ENCODE results near the gene SERTAD3.

The SERTAD3 gene

GRCh38 chr19:40398417-40399131 lies 45.6 kb downstream of the SERTAD3 start:
- no peaks in the 10 kb centered on the region for H3K9me3 ChIP-seq (replicated peaks in 1 of 11)
- H3K27me3 ChIP-seq, result no peaks in the 10 kb centered on the region
- H3K4me2 ChIP-seq, result peak overlapping the region in 4 of 11 experiments; percentile 13 to 32 (median 16); a peak in 1 of 22 replicates
- no peak overlapping the region for H3K9ac ChIP-seq
- H3K36me3 ChIP-seq, result no peaks in the 10 kb centered on the region; a peak in 1 of 22 replicates
- peaks cover 0 to 13% (median 8%) of the 10 kb centered on the region in 10 experiments; a peak in 15 of 20 replicates for H3K4me1 ChIP-seq
- TF ChIP-seq Cebpa-rat (IDR thresholded peaks at IDR 0.05), result no peak
- peaks cover 0 to 31% (median 0%) of the 10 kb centered on the region in 11 experiments; a peak in 2 of 22 replicates for H4K20me1 ChIP-seq
- H3K27ac ChIP-seq, result no peak overlapping the region
- H3K4me3 ChIP-seq, result no peak overlapping the region

GRCh38 chr19:40397568-40397906 lies 46.6 kb downstream of the SERTAD3 start:
- peaks cover 0 to 8% (median 1%) of the 10 kb centered on the region in 10 experiments; a peak in 10 of 20 replicates for H3K4me1 ChIP-seq
- H3K4me2 ChIP-seq, result no peak overlapping the region
- H3K4me3 ChIP-seq, result no peak overlapping the region
- no peak for TF ChIP-seq Cebpa-rat (IDR thresholded peaks at IDR 0.05)
- H3K36me3 ChIP-seq, result no peaks in the 10 kb centered on the region; a peak in 1 of 22 replicates
- no peak overlapping the region for H3K9ac ChIP-seq
- peaks cover 0 to 31% (median 0%) of the 10 kb centered on the region in 11 experiments; a peak in 2 of 22 replicates for H4K20me1 ChIP-seq
- H3K9me3 ChIP-seq (replicated peaks in 1 of 11), result no peaks in the 10 kb centered on the region
- H3K27me3 ChIP-seq, result no peaks in the 10 kb centered on the region
- no peak overlapping the region for H3K27ac ChIP-seq

GRCh38 chr19:40396886-40397567 lies 47.1 kb downstream of the SERTAD3 start:
- H4K20me1 ChIP-seq, result peaks cover 0 to 31% (median 0%) of the 10 kb centered on the region in 11 experiments; a peak in 2 of 22 replicates
- peaks cover 0 to 13% (median 4%) of the 10 kb centered on the region in 10 experiments; a peak in 8 of 20 replicates for H3K4me1 ChIP-seq
- no peaks in the 10 kb centered on the region for H3K9me3 ChIP-seq (replicated peaks in 1 of 11)
- H3K4me3 ChIP-seq, result no peak overlapping the region
- H3K4me2 ChIP-seq, result no peak overlapping the region
- no peaks in the 10 kb centered on the region for H3K27me3 ChIP-seq
- H3K27ac ChIP-seq, result no peak overlapping the region
- no peak overlapping the region for H3K9ac ChIP-seq
- no peak for TF ChIP-seq Cebpa-rat (IDR thresholded peaks at IDR 0.05)
- no peaks in the 10 kb centered on the region; a peak in 1 of 22 replicates for H3K36me3 ChIP-seq

GRCh38 chr19:40395956-40396355 lies 48.2 kb downstream of the SERTAD3 start:
- peaks cover 0 to 31% (median 0%) of the 10 kb centered on the region in 11 experiments; a peak in 2 of 22 replicates for H4K20me1 ChIP-seq
- TF ChIP-seq Cebpa-rat (IDR thresholded peaks at IDR 0.05), result no peak
- no peak overlapping the region for H3K9ac ChIP-seq
- no peaks in the 10 kb centered on the region for H3K9me3 ChIP-seq (replicated peaks in 1 of 11)
- H3K27me3 ChIP-seq, result no peaks in the 10 kb centered on the region
- H3K36me3 ChIP-seq, result no peaks in the 10 kb centered on the region; a peak in 1 of 22 replicates
- H3K4me1 ChIP-seq, result peaks cover 0 to 13% (median 5%) of the 10 kb centered on the region in 10 experiments; a peak in 8 of 20 replicates
- H3K4me2 ChIP-seq, result no peak overlapping the region
- H3K27ac ChIP-seq, result no peak overlapping the region
- H3K4me3 ChIP-seq, result no peak overlapping the region

GRCh38 chr19:40394816-40395210 lies 49.3 kb downstream of the SERTAD3 start:
- peaks cover 0 to 13% (median 5%) of the 10 kb centered on the region in 10 experiments; a peak in 8 of 20 replicates for H3K4me1 ChIP-seq
- peaks cover 0 to 31% (median 0%) of the 10 kb centered on the region in 11 experiments; a peak in 2 of 22 replicates for H4K20me1 ChIP-seq
- H3K27ac ChIP-seq, result no peak overlapping the region
- H3K36me3 ChIP-seq, result no peaks in the 10 kb centered on the region; a peak in 1 of 22 replicates
- H3K4me3 ChIP-seq, result no peak overlapping the region
- no peak for TF ChIP-seq Cebpa-rat (IDR thresholded peaks at IDR 0.05)
- H3K9ac ChIP-seq, result no peak overlapping the region
- H3K4me2 ChIP-seq, result no peak overlapping the region
- H3K27me3 ChIP-seq, result no peaks in the 10 kb centered on the region
- H3K9me3 ChIP-seq (replicated peaks in 1 of 11), result no peaks in the 10 kb centered on the region

- H3K4me3 ChIP-seq, result no peak overlapping the region
- no peaks in the 10 kb centered on the region for H3K9me3 ChIP-seq (replicated peaks in 1 of 11)
- peaks cover 0 to 13% (median 5%) of the 10 kb centered on the region in 10 experiments; a peak in 8 of 20 replicates for H3K4me1 ChIP-seq
- TF ChIP-seq Cebpa-rat (IDR thresholded peaks at IDR 0.05), result no peak
- no peak overlapping the region for H3K9ac ChIP-seq
- H4K20me1 ChIP-seq, result peaks cover 0 to 31% (median 0%) of the 10 kb centered on the region in 11 experiments; a peak in 2 of 22 replicates
- H3K27me3 ChIP-seq, result no peaks in the 10 kb centered on the region
- no peak overlapping the region for H3K4me2 ChIP-seq
- H3K36me3 ChIP-seq, result no peaks in the 10 kb centered on the region; a peak in 1 of 22 replicates
- H3K27ac ChIP-seq, result no peak overlapping the region
Observed at GRCh38 chr19:40393894-40394815, 50.0 kb downstream of the SERTAD3 start.

- Histone ChIP-seq H3K36me3 (no peaks in the 10 kb centered on the region; a peak in 1 of 22 replicates), H3K4me2 (peak overlapping the region in 2 of 11 experiments; percentile 31 to 42; a peak in 2 of 22 replicates), H3K4me1 (peaks cover 0 to 12% (median 4%) of the 10 kb centered on the region in 10 experiments; a peak in 8 of 20 replicates), H3K27me3 (no peaks in the 10 kb centered on the region), H3K4me3 (no peak overlapping the region), H4K20me1 (peaks cover 0 to 31% (median 0%) of the 10 kb centered on the region in 11 experiments; a peak in 2 of 22 replicates), H3K9ac (no peak overlapping the region), H3K27ac (no peak overlapping the region), H3K9me3 (replicated peaks in 1 of 11) (no peaks in the 10 kb centered on the region)
- TF ChIP-seq Cebpa-rat (IDR thresholded peaks at IDR 0.05), result no peak
Observed at GRCh38 chr19:40392894-40393517, 51.1 kb downstream of the SERTAD3 start.

- Histone ChIP-seq H4K20me1 (peaks cover 0 to 25% (median 0%) of the 10 kb centered on the region in 11 experiments; a peak in 2 of 22 replicates), H3K4me2 (peak overlapping the region in 2 of 11 experiments; percentile 31 to 42; a peak in 4 of 22 replicates), H3K9ac (peak overlapping the region in 2 of 11 experiments; percentile 21 to 57; a peak in 2 of 22 replicates), H3K27me3 (no peaks in the 10 kb centered on the region), H3K4me3 (no peak overlapping the region), H3K4me1 (peaks cover 0 to 16% (median 4%) of the 10 kb centered on the region in 10 experiments; a peak in 8 of 20 replicates), H3K36me3 (no peaks in the 10 kb centered on the region; a peak in 1 of 22 replicates), H3K27ac (no peak overlapping the region; a peak in 1 of 22 replicates), H3K9me3 (replicated peaks in 1 of 11) (no peaks in the 10 kb centered on the region)
- TF ChIP-seq Cebpa-rat (IDR thresholded peaks at IDR 0.05), result no peak
Observed at GRCh38 chr19:40392123-40392522, 52.0 kb downstream of the SERTAD3 start.

Measured in BLaER1 treated with 17β-estradiol and CSF1 and Interleukin-3, amounts not matched to agents 10 nM and 100 nM (cell line).